Measurements from ENCODE around the gene CSH2. TPM values are rescaled to one million over a fixed set of nuclear protein-coding genes. Genes with fewer than 3 reads are reported as not detected.

Gene CSH2
- total and polyA plus RNA-seq, 2 donors from 2014 or later, result not detected

DNA sequence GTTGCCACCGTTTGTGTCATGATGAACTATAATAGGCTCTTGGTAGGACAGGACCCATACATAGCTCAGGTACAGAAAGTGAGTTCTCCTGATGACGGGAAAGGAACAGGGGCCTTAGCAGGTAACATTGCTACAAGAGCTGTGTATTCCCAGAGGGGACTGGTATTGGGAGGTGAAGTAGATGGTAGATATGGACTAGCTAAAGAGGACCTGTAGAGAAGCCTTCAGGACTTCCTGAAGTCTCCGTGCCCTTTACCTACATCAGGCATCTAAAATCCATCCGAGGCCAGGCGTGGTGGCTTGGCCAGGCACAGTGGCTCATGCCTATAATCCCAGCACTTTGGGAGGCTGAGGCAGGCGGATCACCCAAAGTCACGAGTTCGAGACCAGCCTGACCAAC is 18.3 kb downstream of the CSH2 start:
- H3K36me3 ChIP-seq (ENCODE audit: control insufficient read depth in 2 of 3, insufficient read depth in 3 of 3, low read length in 3 of 3), result no peaks in the 10 kb centered on the region
- no peak for FAIRE-seq
- H3K9ac ChIP-seq (ENCODE audit: low read length in 3 of 3), result no peak overlapping the region
- TF ChIP-seq, protein P1, sequence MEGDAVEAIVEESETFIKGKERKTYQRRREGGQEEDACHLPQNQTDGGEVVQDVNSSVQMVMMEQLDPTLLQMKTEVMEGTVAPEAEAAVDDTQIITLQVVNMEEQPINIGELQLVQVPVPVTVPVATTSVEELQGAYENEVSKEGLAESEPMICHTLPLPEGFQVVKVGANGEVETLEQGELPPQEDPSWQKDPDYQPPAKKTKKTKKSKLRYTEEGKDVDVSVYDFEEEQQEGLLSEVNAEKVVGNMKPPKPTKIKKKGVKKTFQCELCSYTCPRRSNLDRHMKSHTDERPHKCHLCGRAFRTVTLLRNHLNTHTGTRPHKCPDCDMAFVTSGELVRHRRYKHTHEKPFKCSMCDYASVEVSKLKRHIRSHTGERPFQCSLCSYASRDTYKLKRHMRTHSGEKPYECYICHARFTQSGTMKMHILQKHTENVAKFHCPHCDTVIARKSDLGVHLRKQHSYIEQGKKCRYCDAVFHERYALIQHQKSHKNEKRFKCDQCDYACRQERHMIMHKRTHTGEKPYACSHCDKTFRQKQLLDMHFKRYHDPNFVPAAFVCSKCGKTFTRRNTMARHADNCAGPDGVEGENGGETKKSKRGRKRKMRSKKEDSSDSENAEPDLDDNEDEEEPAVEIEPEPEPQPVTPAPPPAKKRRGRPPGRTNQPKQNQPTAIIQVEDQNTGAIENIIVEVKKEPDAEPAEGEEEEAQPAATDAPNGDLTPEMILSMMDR (IDR thresholded peaks at IDR 0.05; ENCODE audit: borderline replicate concordance, extremely low read depth, insufficient read depth), result no peak
- intact Hi-C loops (cut with DNase I), result no loop called here
- H3K27ac ChIP-seq (ENCODE audit: low read depth in 2 of 2, low read length in 2 of 2), result no peak overlapping the region
- H3K9me3 ChIP-seq (ENCODE audit: control insufficient read depth in 2 of 3, insufficient read depth in 1 of 3, low read length in 3 of 3), result no peaks in the 10 kb centered on the region
- no peak overlapping the region for H3K4me3 ChIP-seq (ENCODE audit: low read length in 3 of 3)
- no peaks in the 10 kb centered on the region for H3K4me1 ChIP-seq (ENCODE audit: control insufficient read depth in 2 of 3, insufficient read depth in 2 of 3, low read depth in 1 of 3, low read length in 3 of 3)
- peak in 1 of 5 donors; percentile 45 for DNase-seq
- H3K27me3 ChIP-seq (ENCODE audit: control insufficient read depth, insufficient read depth, low read length), result no peaks in the 10 kb centered on the region

DNA sequence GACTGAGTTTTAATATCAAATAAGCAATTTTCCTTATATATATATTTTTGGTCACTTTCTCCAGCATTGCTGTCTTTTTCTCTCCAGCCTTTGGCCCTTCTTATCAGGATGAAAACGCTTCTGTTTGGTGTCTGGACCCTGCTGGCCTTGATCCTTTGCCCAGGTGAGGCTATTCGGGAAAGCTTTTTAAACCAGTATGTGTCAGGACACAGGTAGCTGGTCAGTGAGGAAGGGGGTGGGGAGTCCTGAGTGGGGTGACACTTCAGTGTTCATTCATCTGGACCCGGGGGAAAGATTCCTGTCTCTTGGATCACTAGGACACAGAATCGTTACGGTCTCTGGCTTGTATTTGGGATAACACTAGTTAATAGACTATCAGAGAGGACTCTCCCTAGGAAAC is 18.8 kb downstream of the CSH2 start:
- intact Hi-C loops (cut with DNase I), result no loop called here

DNA sequence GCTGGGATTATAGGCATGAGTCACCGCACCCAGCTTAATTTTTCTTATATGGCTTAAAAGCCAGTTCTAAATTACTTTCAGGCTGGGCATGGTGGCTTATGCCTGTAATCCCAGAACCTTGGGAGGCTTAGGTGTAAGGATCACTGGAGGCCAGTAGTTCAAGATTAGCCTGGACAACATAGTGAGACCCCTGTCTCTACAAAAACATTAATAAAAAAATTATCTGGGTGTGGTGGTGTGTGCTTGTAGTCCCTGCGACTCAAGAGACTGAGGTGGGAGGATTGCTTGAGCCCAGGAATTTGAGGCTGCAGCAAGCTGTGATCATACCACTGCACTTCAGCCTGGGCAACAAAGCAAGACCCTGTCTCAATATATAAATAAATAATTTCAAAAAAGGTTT is 20.2 kb downstream of the CSH2 start:
- H3K4me3 ChIP-seq (ENCODE audit: low read length in 3 of 3), result no peak overlapping the region
- FAIRE-seq (no peak), DNase-seq (no peak)
- TF ChIP-seq, protein P1 (IDR thresholded peaks at IDR 0.05; ENCODE audit: borderline replicate concordance, extremely low read depth, insufficient read depth), result no peak
- H3K27me3 ChIP-seq (ENCODE audit: control insufficient read depth, insufficient read depth, low read length), result no peaks in the 10 kb centered on the region
- intact Hi-C loops (cut with DNase I), result no loop called here
- no peak overlapping the region for H3K27ac ChIP-seq (ENCODE audit: low read depth in 2 of 2, low read length in 2 of 2)
- H3K9ac ChIP-seq (ENCODE audit: low read length in 3 of 3), result no peak overlapping the region
- peaks cover 0 to 3% (median 0%) of the 10 kb centered on the region in 3 donors for H3K4me1 ChIP-seq (ENCODE audit: control insufficient read depth in 2 of 3, insufficient read depth in 2 of 3, low read depth in 1 of 3, low read length in 3 of 3)
- H3K36me3 ChIP-seq (ENCODE audit: control insufficient read depth in 2 of 3, insufficient read depth in 3 of 3, low read length in 3 of 3), result no peaks in the 10 kb centered on the region
- H3K9me3 ChIP-seq (ENCODE audit: control insufficient read depth in 2 of 3, insufficient read depth in 1 of 3, low read length in 3 of 3), result no peaks in the 10 kb centered on the region

More for the DNA sequence above, 18.8 kb downstream of the CSH2 start:
- DNase-seq (peak in 1 of 5 donors; percentile 8), FAIRE-seq (no peak)
- H3K4me3 ChIP-seq (ENCODE audit: low read length in 3 of 3), result no peak overlapping the region
- H3K27ac ChIP-seq (ENCODE audit: low read depth in 2 of 2, low read length in 2 of 2), result no peak overlapping the region
- H3K27me3 ChIP-seq (ENCODE audit: control insufficient read depth, insufficient read depth, low read length), result no peaks in the 10 kb centered on the region
- TF ChIP-seq, protein P1 (IDR thresholded peaks at IDR 0.05; ENCODE audit: borderline replicate concordance, extremely low read depth, insufficient read depth), result no peak
- H3K9me3 ChIP-seq (ENCODE audit: control insufficient read depth in 2 of 3, insufficient read depth in 1 of 3, low read length in 3 of 3), result no peaks in the 10 kb centered on the region
- H3K36me3 ChIP-seq (ENCODE audit: control insufficient read depth in 2 of 3, insufficient read depth in 3 of 3, low read length in 3 of 3), result no peaks in the 10 kb centered on the region
- H3K9ac ChIP-seq (ENCODE audit: low read length in 3 of 3), result no peak overlapping the region
- no peaks in the 10 kb centered on the region for H3K4me1 ChIP-seq (ENCODE audit: control insufficient read depth in 2 of 3, insufficient read depth in 2 of 3, low read depth in 1 of 3, low read length in 3 of 3)

DNA sequence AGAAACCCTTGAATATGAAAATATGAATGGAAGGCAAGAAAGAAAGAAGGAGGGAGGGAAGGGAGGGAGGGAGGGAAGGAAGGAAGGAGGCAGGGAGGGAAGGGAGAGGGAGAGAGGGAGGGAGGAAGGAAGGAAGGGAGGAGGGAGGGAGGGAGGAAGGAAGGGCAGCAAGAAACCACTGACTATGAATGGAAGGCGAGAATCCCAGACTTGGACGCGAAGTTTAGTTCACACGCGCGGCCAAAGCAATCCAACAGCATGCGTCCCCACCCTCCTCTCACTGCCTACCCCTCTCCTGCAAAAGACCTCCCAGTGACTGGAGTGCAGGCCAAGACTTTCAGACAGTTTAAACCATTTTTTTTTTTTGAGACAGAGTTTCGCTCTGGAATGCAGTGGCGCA is 23.1 kb downstream of the CSH2 start:
- H3K9ac ChIP-seq (ENCODE audit: low read length in 3 of 3), result no peak overlapping the region
- no peak overlapping the region for H3K27ac ChIP-seq (ENCODE audit: low read depth in 2 of 2, low read length in 2 of 2)
- H3K27me3 ChIP-seq (ENCODE audit: control insufficient read depth, insufficient read depth, low read length), result no peaks in the 10 kb centered on the region
- H3K9me3 ChIP-seq (ENCODE audit: control insufficient read depth in 2 of 3, insufficient read depth in 1 of 3, low read length in 3 of 3), result no peaks in the 10 kb centered on the region
- no peak overlapping the region for H3K4me3 ChIP-seq (ENCODE audit: low read length in 3 of 3)
- intact Hi-C loops (cut with DNase I), result no loop called here
- peaks cover 0 to 3% (median 0%) of the 10 kb centered on the region in 3 donors for H3K4me1 ChIP-seq (ENCODE audit: control insufficient read depth in 2 of 3, insufficient read depth in 2 of 3, low read depth in 1 of 3, low read length in 3 of 3)
- FAIRE-seq (no peak), DNase-seq (no peak)
- H3K36me3 ChIP-seq (ENCODE audit: control insufficient read depth in 2 of 3, insufficient read depth in 3 of 3, low read length in 3 of 3), result no peaks in the 10 kb centered on the region
- TF ChIP-seq, protein P1 (IDR thresholded peaks at IDR 0.05; ENCODE audit: borderline replicate concordance, extremely low read depth, insufficient read depth), result no peak
